Measurements from ENCODE around the gene EHBP1L1. TPM values are rescaled to one million over a fixed set of nuclear protein-coding genes. Genes with fewer than 3 reads are reported as not detected.
A peak's percentile ranks its signal among the peaks of the same experiment; 100 is the strongest.

Gene EHBP1L1
- total RNA-seq, 2 donors from 2014 or later = 93.9 to 113 TPM

- H3K36me3 Mint-ChIP-seq (ENCODE audit: insufficient read depth in 2 of 2) = peaks cover 2 to 11% of the 10 kb centered on the region in 2 donors
- H3K27ac Mint-ChIP-seq = no peak overlapping the region
- peak overlapping the region in 1 of 2 donors; percentile 29 for H3K4me3 Mint-ChIP-seq
- ATAC-seq (replicated peaks in 1 of 2) = no peak
- H3K27me3 Mint-ChIP-seq (ENCODE audit: low read depth) = no peaks in the 10 kb centered on the region
- DNase-seq = no peak
- peaks cover 25% of the 10 kb centered on the region for H3K4me1 Mint-ChIP-seq (ENCODE audit: low read depth)
- no peaks in the 10 kb centered on the region for H3K9me3 Mint-ChIP-seq
Observed at GRCh38 chr11:65538915-65539743, 36.7 kb upstream of the EHBP1L1 start.

DNA sequence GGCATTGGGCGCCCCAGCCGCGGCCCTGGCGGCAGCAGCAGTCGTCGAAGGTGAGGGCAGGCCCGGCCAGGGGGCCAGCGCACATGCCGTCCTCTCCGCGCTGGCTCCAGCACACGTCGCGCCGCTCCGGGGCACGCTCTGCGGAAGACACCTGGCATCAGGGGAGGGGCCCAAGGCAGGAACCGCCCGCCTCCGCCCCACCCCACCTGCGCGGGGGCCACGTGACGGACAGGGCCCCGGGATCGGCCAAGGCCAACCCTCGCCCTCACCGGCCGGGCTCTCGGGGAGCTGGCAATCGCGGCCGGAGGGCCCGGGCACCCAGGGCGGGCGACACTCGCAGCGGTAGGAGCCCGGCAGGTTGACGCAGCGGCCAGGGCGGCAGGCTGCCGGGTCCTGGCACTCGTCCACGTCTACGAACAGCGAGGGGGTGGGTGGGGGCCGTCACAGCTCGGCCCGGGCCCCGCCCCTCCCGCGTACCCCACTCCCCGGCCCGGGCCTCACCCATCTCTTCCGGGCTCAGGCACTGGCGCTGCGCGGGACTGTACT, 36.0 kb upstream of the EHBP1L1 start:
- Mint-ChIP-seq H3K27me3 (ENCODE audit: low read depth) (no peaks in the 10 kb centered on the region), H3K36me3 (ENCODE audit: insufficient read depth in 2 of 2) (peaks cover 2 to 13% of the 10 kb centered on the region in 2 donors), H3K27ac (no peak overlapping the region), H3K4me3 (peak overlapping the region; percentile 84 to 86), H3K4me1 (ENCODE audit: low read depth) (peaks cover 25% of the 10 kb centered on the region), H3K9me3 (no peaks in the 10 kb centered on the region)
- DNase-seq = no peak
- peak; percentile 75 to 78 for ATAC-seq (replicated peaks in 1 of 2)

DNA sequence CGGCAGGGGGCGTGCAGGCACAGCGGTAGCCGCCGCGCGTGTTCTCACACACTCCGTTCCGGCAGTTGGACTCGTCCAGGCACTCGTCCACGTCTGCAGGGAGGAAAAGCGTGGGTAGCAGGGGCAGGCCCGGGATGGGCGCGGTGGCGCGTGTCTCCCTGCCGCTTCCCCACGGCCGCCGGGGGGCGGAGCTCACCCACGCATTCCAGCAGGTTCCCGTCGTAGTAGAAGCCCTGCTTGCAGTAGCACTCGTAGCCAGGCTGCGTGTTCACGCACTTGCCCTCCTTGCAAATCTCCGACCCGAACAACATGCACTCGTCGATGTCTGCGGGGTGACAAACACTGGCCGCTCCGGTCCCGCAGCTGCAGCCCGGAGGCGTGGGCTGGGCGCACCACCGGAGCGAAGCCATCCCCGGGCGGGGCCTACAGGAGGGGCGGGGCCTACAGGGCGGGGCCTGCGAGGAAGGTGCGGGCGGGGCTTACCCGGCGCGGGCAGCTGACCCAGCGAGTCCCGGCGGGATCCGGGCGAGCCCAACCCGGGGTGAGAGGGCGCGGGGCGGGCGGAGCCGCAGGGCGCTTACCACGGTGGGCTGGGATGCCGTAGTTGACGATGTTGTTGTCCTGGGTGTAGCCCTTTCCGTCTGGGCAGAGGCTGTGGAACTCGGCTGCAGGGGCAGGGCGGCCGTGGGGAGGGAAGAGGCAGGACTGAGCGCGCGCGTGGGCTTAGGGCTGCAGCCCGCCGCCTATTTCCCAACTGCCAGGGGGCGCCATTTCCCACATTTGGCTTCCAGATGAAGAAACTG, 35.4 kb upstream of the EHBP1L1 start:
- Mint-ChIP-seq H3K27me3 (ENCODE audit: low read depth) (no peaks in the 10 kb centered on the region), H3K36me3 (ENCODE audit: insufficient read depth in 2 of 2) (peaks cover 4 to 13% of the 10 kb centered on the region in 2 donors), H3K27ac (no peak overlapping the region), H3K4me3 (peak overlapping the region; percentile 84 to 86), H3K4me1 (ENCODE audit: low read depth) (peaks cover 28% of the 10 kb centered on the region), H3K9me3 (no peaks in the 10 kb centered on the region)
- peak; percentile 90 for DNase-seq
- peak; percentile 86 to 90 for ATAC-seq (replicated peaks in 1 of 2)

DNA sequence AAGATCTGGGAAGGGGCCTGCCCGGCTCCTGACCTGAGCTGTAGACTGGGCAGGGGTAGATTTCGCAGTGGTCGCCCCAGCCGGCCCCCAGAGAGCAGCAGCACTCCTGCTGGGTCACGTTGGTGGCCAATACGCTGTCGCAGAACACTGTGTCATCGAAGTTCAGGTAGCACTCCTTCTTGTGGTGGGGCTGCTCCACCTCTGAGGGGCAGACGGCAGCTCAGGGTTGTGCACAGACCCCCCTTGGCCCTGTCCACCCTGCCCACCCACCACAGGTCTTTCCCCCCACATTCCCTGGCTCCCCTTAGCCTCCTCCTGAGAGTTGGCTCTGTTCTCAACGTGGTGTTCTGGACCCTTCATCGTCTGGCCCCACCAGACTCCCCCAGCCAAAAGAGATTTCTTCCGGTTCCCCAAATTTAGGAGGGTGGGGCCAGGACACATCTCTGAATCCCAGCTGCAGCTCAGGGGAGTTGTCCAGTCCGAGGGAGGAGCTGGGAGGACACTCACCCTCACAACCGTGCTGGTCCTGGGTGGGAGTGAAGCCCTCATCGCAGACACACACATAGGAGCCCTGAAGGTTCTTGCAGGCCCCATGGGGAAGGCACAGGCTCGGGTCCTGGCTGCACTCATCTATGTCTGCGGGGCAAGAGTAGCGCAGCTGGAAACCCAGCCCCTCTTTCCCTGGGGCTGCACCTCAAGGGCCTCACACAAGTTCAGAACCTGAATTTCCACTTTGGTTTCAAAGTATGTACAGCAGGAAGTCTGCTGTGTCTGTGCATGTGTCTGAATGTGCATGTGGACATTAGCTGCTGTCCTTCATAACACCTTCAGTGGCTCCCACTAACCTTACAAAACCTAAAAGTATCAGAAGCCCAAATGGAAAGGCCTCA, 34.5 kb upstream of the EHBP1L1 start:
- Mint-ChIP-seq H3K36me3 (ENCODE audit: insufficient read depth in 2 of 2) (peaks cover 5 to 13% of the 10 kb centered on the region in 2 donors), H3K27ac (peak overlapping the region; percentile 72), H3K4me3 (peak overlapping the region; percentile 84 to 86), H3K9me3 (no peaks in the 10 kb centered on the region), H3K27me3 (ENCODE audit: low read depth) (no peaks in the 10 kb centered on the region), H3K4me1 (ENCODE audit: low read depth) (peaks cover 36% of the 10 kb centered on the region)
- DNase-seq (no peak), ATAC-seq (replicated peaks in 1 of 2) (no peak)

- H3K27me3 Mint-ChIP-seq (ENCODE audit: low read depth) = no peaks in the 10 kb centered on the region
- ATAC-seq (replicated peaks in 1 of 2) (no peak), DNase-seq (no peak)
- no peak overlapping the region for H3K4me3 Mint-ChIP-seq
- no peaks in the 10 kb centered on the region for H3K9me3 Mint-ChIP-seq
- peaks cover 5 to 14% of the 10 kb centered on the region in 2 donors for H3K36me3 Mint-ChIP-seq (ENCODE audit: insufficient read depth in 2 of 2)
- H3K27ac Mint-ChIP-seq = no peak overlapping the region
- H3K4me1 Mint-ChIP-seq (ENCODE audit: low read depth) = peaks cover 46% of the 10 kb centered on the region
Observed at GRCh38 chr11:65542738-65543390, 33.0 kb upstream of the EHBP1L1 start.

GRCh38 chr11:65545853-65546216, 30.0 kb upstream of the EHBP1L1 start:
- no peak for DNase-seq
- Mint-ChIP-seq H3K27me3 (ENCODE audit: low read depth) (no peaks in the 10 kb centered on the region), H3K27ac (peak overlapping the region; percentile 84), H3K4me1 (ENCODE audit: low read depth) (peaks cover 61% of the 10 kb centered on the region), H3K36me3 (ENCODE audit: insufficient read depth in 2 of 2) (peaks cover 16 to 30% of the 10 kb centered on the region in 2 donors), H3K4me3 (peak overlapping the region; percentile 84 to 90), H3K9me3 (no peaks in the 10 kb centered on the region)
- peak in 1 of 2 donors; percentile 0 for ATAC-seq (replicated peaks in 1 of 2)

- Mint-ChIP-seq H3K27me3 (ENCODE audit: low read depth) (no peaks in the 10 kb centered on the region), H3K4me1 (ENCODE audit: low read depth) (peaks cover 59% of the 10 kb centered on the region), H3K4me3 (peak overlapping the region; percentile 84 to 90), H3K9me3 (no peaks in the 10 kb centered on the region), H3K27ac (peak overlapping the region; percentile 84), H3K36me3 (ENCODE audit: insufficient read depth in 2 of 2) (peaks cover 16 to 31% of the 10 kb centered on the region in 2 donors)
- ATAC-seq (replicated peaks in 1 of 2) = peak; percentile 87 to 88
- peak; percentile 98 to 100 for DNase-seq
Observed at GRCh38 chr11:65546217-65546958, 29.5 kb upstream of the EHBP1L1 start.

DNA sequence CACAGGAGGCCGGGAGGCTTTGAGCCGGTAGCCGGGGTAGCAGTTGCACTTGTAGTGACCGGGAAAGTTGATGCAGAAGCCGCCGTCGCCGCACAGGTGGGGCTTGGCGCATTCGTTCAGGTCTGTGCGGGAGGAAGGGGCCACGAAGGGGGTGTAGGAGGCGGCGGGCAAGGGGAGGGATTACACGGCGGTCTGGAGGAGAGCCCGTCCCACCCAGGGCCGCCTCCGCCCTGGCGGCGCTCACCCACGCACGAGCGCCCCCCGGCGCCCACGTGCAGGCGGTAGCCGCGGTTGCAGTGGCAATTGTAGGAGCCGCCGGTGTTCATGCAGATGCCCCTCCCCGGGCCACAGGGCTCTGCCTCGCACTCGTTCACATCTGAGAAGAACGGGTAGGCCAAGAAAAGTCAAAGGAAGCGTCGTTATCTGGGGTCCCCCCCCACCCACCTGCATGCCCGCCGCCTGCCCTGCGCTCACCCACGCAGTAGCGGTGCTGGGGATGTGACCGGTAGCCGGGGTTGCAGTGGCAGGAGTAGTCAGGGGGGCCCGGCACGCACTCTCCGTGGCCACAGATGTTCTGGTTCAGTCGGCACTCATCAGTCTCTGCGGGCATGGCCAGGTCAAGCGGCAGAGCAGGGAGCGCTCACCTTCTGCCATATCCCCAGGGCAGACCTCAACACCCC, 28.3 kb upstream of the EHBP1L1 start:
- Mint-ChIP-seq H3K27me3 (ENCODE audit: low read depth) (no peaks in the 10 kb centered on the region), H3K9me3 (no peaks in the 10 kb centered on the region), H3K36me3 (ENCODE audit: insufficient read depth in 2 of 2) (peaks cover 18 to 33% of the 10 kb centered on the region in 2 donors), H3K4me3 (peak overlapping the region; percentile 84 to 90), H3K4me1 (ENCODE audit: low read depth) (peaks cover 59% of the 10 kb centered on the region), H3K27ac (no peak overlapping the region)
- DNase-seq = no peak
- ATAC-seq (replicated peaks in 1 of 2) = no peak

GRCh38 chr11:65548395-65548794, 27.5 kb upstream of the EHBP1L1 start:
- Mint-ChIP-seq H3K4me1 (ENCODE audit: low read depth) (peaks cover 63% of the 10 kb centered on the region), H3K4me3 (peak overlapping the region; percentile 31 to 69), H3K27ac (no peak overlapping the region), H3K36me3 (ENCODE audit: insufficient read depth in 2 of 2) (peaks cover 15 to 29% of the 10 kb centered on the region in 2 donors), H3K27me3 (ENCODE audit: low read depth) (no peaks in the 10 kb centered on the region), H3K9me3 (no peaks in the 10 kb centered on the region)
- no peak for ATAC-seq (replicated peaks in 1 of 2)
- no peak for DNase-seq

DNA sequence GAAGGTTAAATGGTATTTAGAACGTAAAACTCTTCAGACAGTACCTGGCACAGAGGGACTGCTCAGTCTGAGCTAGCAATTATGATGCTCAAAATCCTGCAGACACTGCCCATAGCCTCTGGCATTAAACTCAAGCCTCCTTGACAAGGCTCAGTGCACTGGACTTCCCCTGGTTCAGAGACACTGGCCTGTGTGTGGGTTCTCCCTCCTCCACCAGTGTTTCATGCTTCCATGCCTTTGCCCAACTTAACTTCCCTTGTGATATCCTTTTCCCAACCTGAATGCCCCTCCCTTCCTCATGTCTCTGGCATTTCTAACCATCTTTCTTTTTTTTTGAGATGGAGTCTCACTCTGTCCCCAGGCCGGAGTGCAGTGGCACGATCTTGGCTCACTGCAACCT, 26.8 kb upstream of the EHBP1L1 start:
- no peak overlapping the region for H3K4me3 Mint-ChIP-seq
- peaks cover 15 to 27% of the 10 kb centered on the region in 2 donors for H3K36me3 Mint-ChIP-seq (ENCODE audit: insufficient read depth in 2 of 2)
- no peak overlapping the region for H3K27ac Mint-ChIP-seq
- DNase-seq (no peak), ATAC-seq (replicated peaks in 1 of 2) (no peak)
- no peaks in the 10 kb centered on the region for H3K27me3 Mint-ChIP-seq (ENCODE audit: low read depth)
- H3K4me1 Mint-ChIP-seq (ENCODE audit: low read depth) = peaks cover 65% of the 10 kb centered on the region
- H3K9me3 Mint-ChIP-seq = no peaks in the 10 kb centered on the region
